Upper lobe of right lung (tissue), 1 donor: ENCODE measurements around the gene KRTAP9-9. TPM values are rescaled to one million over a fixed set of nuclear protein-coding genes. Genes with fewer than 3 reads are reported as not detected.
"Not testable (repeated sequence)": the region's sequence is repeated elsewhere in the genome, so short reads cannot be mapped to it uniquely, and the experiment has no call there.

Experiments
- ATAC-seq: fragments of 200-7000 bp; cut with Tn5 transposase; one replicate; pipeline ENCODE4 v1.9.1; 2020; ENCODE audit warnings: mild to moderate bottlenecking, moderate library complexity
- DNase-seq: peaks from one replicate; pipeline ENCODE4 v3.0.0-alpha.2; 2020
- H3K27ac ChIP-seq: fragments of 200-600 bp; one replicate; pipeline ENCODE4 v1.8.0; 2022
- H3K27me3 ChIP-seq: fragments of 200-600 bp; one replicate; pipeline ENCODE4 v1.8.0; 2022; ENCODE audit warnings: mild to moderate bottlenecking
- H3K36me3 ChIP-seq: fragments of 200-600 bp; one replicate; pipeline ENCODE4 v1.8.0; 2022
- H3K4me1 ChIP-seq: fragments of 200-600 bp; one replicate; pipeline ENCODE4 v1.8.0; 2022
- H3K4me3 ChIP-seq: fragments of 200-600 bp; one replicate; pipeline ENCODE4 v1.8.0; 2022; ENCODE audit warnings: mild to moderate bottlenecking
- H3K9me3 ChIP-seq: fragments of 200-600 bp; one replicate; pipeline ENCODE4 v1.8.0; 2022
- CTCF ChIP-seq: fragments of 200-600 bp; IDR thresholded peaks from one replicate; pipeline ENCODE4 v1.8.0; 2022; ENCODE audit warnings: antibody characterized with exemption
- intact Hi-C: fragments of 100-400 bp; cut with DNase I; formaldehyde crosslinking; loops from one replicate; pipeline ENCODE4 v1.11.0; 2022
- total RNA-seq: library from RNA; stranded (reverse); fragmentation: NEBNext Ultra II Directional; extraction: Animal tissue kit (Norgen Biotek cat#: 25700); gene quantifications from one replicate; pipeline ENCODE4 v1.2.1, GENCODE V29; 2021
- donor health status: DM: no; HTN: yes; CAD: no; lungs with severe emphysema.

Gene KRTAP9-9
- total RNA-seq, 1 donor from 2014 or later = not detected

- ATAC-seq (no peak), DNase-seq (no peak)
- Histone ChIP-seq H3K27me3 (no peaks in the 10 kb centered on the region), H3K36me3 (no peaks in the 10 kb centered on the region), H3K4me1 (no peaks in the 10 kb centered on the region), H3K27ac (no peak within 1 kb of the TSS), H3K9me3 (no peaks in the 10 kb centered on the region), H3K4me3 (no peak within 1 kb of the TSS)
- intact Hi-C loops = no loop called here
- no peak for TF ChIP-seq CTCF
These were observed 9.9 kb downstream of the KRTAP9-9 start, which contains the start of gene KRTAP9-6 for GRCh38 chr17:41265078-41265477. Gene KRTAP9-6, plus strand, starts transcription at chr17:41265378. Its CDS starts 0 bp downstream, at chr17:41265378.

GRCh38 chr17:41267711-41268110, 12.5 kb downstream of the KRTAP9-9 start:
- DNase-seq (no peak), ATAC-seq (no peak)
- Histone ChIP-seq H3K4me3 (no peak overlapping the region), H3K27me3 (no peaks in the 10 kb centered on the region), H3K36me3 (no peaks in the 10 kb centered on the region), H3K9me3 (no peaks in the 10 kb centered on the region), H3K27ac (no peak overlapping the region), H3K4me1 (no peaks in the 10 kb centered on the region)
- no peak for TF ChIP-seq CTCF
- intact Hi-C loops = no loop called here

- DNase-seq, H3K27me3 ChIP-seq, H3K9me3 ChIP-seq, intact Hi-C loops, H3K36me3 ChIP-seq, H3K4me3 ChIP-seq, H3K4me1 ChIP-seq, ATAC-seq, H3K27ac ChIP-seq: not testable (repeated sequence)
These were observed 16.1 kb downstream of the KRTAP9-9 start for GRCh38 chr17:41271323-41271722.

GRCh38 chr17:41271858-41272257, 16.7 kb downstream of the KRTAP9-9 start:
- no peaks in the 10 kb centered on the region for H3K27me3 ChIP-seq
- H3K4me1 ChIP-seq = no peaks in the 10 kb centered on the region
- DNase-seq (no peak), ATAC-seq (no peak)
- no peak overlapping the region for H3K4me3 ChIP-seq
- H3K9me3 ChIP-seq = no peaks in the 10 kb centered on the region
- H3K36me3 ChIP-seq = no peaks in the 10 kb centered on the region
- TF ChIP-seq CTCF = no peak
- intact Hi-C loops = no loop called here
- no peak overlapping the region for H3K27ac ChIP-seq

- H3K36me3 ChIP-seq, ATAC-seq, H3K4me3 ChIP-seq, H3K9me3 ChIP-seq, H3K27me3 ChIP-seq, DNase-seq, H3K27ac ChIP-seq, H3K4me1 ChIP-seq, intact Hi-C loops: not testable (repeated sequence)
These were observed 20.5 kb downstream of the KRTAP9-9 start, which contains the start of gene KRTAP9-7 for GRCh38 chr17:41275648-41276190. Gene KRTAP9-7, plus strand, starts transcription at chr17:41275698. Its CDS starts 0 bp downstream, at chr17:41275698.

GRCh38 chr17:41278176-41278955, 23.2 kb downstream of the KRTAP9-9 start:
- intact Hi-C loops = no loop called here
- Histone ChIP-seq H3K27ac (no peak overlapping the region), H3K36me3 (no peaks in the 10 kb centered on the region)

More at GRCh38 chr17:41278176-41278955, 23.2 kb downstream of the KRTAP9-9 start:
- no peak for TF ChIP-seq CTCF
- no peak for DNase-seq
- Histone ChIP-seq H3K9me3 (no peaks in the 10 kb centered on the region), H3K4me1 (no peaks in the 10 kb centered on the region), H3K27me3 (peaks cover 8% of the 10 kb centered on the region), H3K4me3 (no peak overlapping the region)
- ATAC-seq = no peak
